Head of caudate nucleus (tissue), 42 donors: ENCODE data around the gene GHITM.
"Not testable (repeated sequence)": the region's sequence is repeated elsewhere in the genome, so short reads cannot be mapped to it uniquely, and the experiment has no call there.

Source experiments
- DNase-seq, 42 donors: peaks; one replicate each; pipeline versions ENCODE4 v3.0.0 to v3.0.0-alpha.2; 2020 to 2021; ENCODE audit warnings: mixed read lengths in 7 of 42
- intact Hi-C: fragments of 100-400 bp; cut with DNase I; formaldehyde crosslinking; loops from one replicate; pipeline ENCODE4 v1.15.0; 2022

GHITM gene

GRCh38 chr10:84138478-84139125, 707 bp upstream of the GHITM start:
- peak in 15 of 42 donors; percentile 12 to 60 (median 24) for DNase-seq
- intact Hi-C loops: loop anchor here (2.0 kb wide), 1 partner anchor 66 kb away; no protein-coding TSS in a partner anchor

DNA sequence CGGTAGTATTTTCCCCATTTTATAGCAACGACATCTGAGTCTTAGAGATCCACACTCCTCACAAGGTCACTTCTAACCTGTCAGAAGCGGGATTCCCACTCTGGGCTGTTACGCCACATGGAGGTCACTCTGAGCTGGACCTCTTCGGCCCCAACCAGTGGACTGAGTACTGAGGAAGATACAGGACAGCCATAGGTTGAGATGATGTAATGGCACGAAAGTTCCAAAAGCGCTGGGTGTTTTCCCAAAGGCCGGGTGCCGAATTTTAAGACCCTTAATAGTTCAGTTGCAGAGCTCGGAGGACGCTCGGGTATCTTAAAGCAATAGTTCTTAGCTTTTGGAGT, 699 bp downstream of the GHITM start:
- intact Hi-C loops: loop anchor here (10.0 kb wide), 1 partner anchor 115 kb away; no protein-coding TSS in a partner anchor
- DNase-seq: no peak

- intact Hi-C loops: loop anchor here (10.0 kb wide), 1 partner anchor 107 kb away; no protein-coding TSS in a partner anchor
- DNase-seq: no peak
These were observed 8.0 kb downstream of the GHITM start for GRCh38 chr10:84147347-84147746.

- intact Hi-C loops: loop anchor here (10.0 kb wide), 1 partner anchor 107 kb away; no protein-coding TSS in a partner anchor
- DNase-seq: peak in 5 of 42 donors; percentile 36 to 64 (median 39)
These were observed 8.8 kb downstream of the GHITM start for GRCh38 chr10:84148006-84148597.

- no peak for DNase-seq
- intact Hi-C loops: loop anchor here (10.0 kb wide), 1 partner anchor 105 kb away; no protein-coding TSS in a partner anchor
These were observed 10.5 kb downstream of the GHITM start for GRCh38 chr10:84149854-84150253.

DNA sequence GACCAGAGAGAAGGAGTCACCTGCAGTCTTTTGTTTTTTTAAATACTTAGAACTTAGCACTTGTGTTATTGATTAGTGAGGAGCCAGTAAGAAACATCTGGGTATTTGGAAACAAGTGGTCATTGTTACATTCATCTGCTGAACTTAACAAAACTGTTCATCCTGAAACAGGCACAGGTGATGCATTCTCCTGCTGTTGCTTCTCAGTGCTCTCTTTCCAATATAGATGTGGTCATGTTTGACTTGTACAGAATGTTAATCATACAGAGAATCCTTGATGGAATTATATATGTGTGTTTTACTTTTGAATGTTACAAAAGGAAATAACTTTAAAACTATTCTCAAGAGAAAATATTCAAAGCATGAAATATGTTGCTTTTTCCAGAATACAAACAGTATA, 13.5 kb downstream of the GHITM start:
- DNase-seq: no peak
- intact Hi-C loops: no loop called here

DNA sequence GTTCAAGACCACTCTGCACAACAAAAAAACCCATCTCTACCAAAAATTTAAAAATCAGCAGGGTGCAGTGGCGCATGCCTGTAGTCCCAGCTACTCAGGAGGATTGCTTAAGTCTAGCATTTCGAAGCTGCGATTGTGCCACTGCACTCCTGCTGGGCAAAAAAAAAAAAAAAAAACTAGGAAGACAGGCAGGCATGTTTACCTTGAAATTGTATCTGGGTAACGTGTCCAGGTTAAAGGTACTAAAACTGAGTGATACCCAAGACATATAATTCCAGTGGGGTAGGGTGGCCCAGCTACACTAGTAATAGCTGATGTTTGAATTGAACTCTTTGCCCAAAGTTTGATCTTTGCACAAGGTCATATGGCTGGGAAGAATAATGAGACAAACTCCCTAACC, 16.2 kb downstream of the GHITM start:
- DNase-seq: no peak
- intact Hi-C loops: no loop called here

DNA sequence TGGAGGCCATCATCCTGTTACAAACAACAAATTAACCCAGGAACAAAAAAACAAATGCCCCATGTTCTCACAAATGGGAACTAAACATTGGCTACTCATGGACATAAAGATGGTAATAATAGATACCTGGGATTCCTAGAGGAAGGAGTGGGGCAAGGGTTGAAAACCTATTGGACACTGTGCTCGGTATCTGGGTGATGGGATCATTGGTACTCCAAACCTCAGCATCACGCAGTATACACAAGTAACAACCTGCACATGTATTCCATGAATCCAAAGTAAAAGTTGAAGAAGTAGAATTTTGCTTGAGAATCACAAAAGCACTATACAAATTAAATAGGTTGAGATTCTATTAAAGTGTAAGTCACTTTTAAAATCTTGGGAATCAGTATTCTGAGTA, 16.7 kb downstream of the GHITM start:
- intact Hi-C loops: no loop called here
- no peak for DNase-seq

DNA sequence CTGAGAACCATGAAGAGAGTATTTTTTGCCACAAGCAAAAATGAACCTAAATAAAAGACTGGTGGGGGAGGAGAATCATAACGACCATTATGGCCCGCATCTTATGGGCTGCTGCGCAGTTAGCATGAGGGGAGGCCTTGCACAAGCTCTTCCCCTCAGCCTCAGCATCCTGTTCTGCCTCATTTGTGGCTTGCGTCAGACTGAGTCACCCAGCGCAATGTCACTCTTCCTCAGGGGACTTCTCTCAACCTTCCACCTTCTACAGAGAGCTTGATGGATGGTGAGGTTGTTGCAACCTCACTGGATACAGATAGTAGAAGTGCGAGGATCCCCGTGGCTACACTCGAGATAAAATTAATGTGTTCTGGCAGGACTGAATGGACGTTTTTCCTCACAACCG, 17.5 kb downstream of the GHITM start:
- intact Hi-C loops: no loop called here
- DNase-seq: peak in 5 of 42 donors; percentile 23 to 58 (median 35)

GRCh38 chr10:84158061-84158460, 18.8 kb downstream of the GHITM start:
- DNase-seq: peak in 22 of 42 donors; percentile 21 to 85 (median 52)
- intact Hi-C loops: no loop called here

GRCh38 chr10:84158550-84158949, 19.2 kb downstream of the GHITM start:
- intact Hi-C loops: no loop called here
- DNase-seq: no peak

- peak in 38 of 42 donors; percentile 25 to 92 (median 68) for DNase-seq
- intact Hi-C loops: no loop called here
These were observed 19.9 kb downstream of the GHITM start for GRCh38 chr10:84159076-84159685.

GRCh38 chr10:84160663-84161362, 21.5 kb downstream of the GHITM start:
- peak in 1 of 42 donors; percentile 13 for DNase-seq
- intact Hi-C loops: no loop called here

- DNase-seq: peak in 1 of 42 donors; percentile 10
- intact Hi-C loops: no loop called here
These were observed 24.7 kb downstream of the GHITM start for GRCh38 chr10:84163996-84164395.

DNA sequence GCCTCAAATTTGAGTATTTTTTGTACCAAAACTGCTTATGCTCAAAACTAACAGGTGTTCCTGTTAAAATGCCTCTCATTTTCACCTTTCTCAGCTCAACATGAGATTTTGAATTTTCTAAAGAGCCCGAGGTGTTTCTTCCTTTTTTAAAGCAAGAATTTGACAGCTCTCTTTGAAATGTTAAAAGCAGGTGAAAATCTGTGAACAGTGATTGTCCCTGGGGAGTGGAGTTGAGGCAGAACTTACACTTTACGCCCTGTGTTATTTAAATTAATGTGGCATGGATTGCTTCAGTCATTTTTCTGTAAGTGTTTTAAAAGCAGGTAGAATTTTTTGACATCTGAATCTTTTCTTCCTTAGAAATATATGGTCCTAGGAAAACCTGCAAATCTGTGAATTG, 25.1 kb downstream of the GHITM start:
- intact Hi-C loops: no loop called here

GRCh38 chr10:84166620-84167288, 27.4 kb downstream of the GHITM start:
- intact Hi-C loops: no loop called here
- DNase-seq: peak in 1 of 42 donors; percentile 34

More for the DNA sequence above, 25.1 kb downstream of the GHITM start:
- DNase-seq: peak in 2 of 42 donors; percentile 24 to 31

- intact Hi-C loops, DNase-seq: not testable (repeated sequence)
These were observed 28.0 kb downstream of the GHITM start for GRCh38 chr10:84167289-84167653.

DNA sequence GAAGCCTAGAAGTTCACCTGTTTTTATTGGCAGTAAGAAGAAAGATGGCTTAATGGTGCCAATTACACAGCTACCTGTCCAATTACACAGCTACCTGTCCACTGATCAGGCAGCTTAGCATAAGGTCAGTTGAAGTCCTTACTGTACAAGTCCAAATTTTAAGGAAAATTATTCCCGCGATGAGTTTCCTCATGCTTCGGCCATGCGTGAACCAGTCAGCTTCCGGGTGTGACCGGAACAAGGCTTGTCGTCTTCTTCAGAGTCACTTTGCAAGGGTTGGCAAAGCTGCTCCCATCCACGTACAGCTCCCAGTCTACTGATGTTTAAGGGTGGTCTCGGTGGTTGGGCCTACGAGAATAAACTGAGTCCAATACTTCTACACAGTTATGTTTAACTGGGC, 29.1 kb downstream of the GHITM start:
- peak in 1 of 42 donors; percentile 26 for DNase-seq
- intact Hi-C loops: not testable (repeated sequence)

- peak in 1 of 42 donors; percentile 7 for DNase-seq
- intact Hi-C loops: not testable (repeated sequence)
These were observed 31.9 kb downstream of the GHITM start for GRCh38 chr10:84171237-84171636.
